ENCODE measurements around the gene SYT17.

The SYT17 gene

DNA sequence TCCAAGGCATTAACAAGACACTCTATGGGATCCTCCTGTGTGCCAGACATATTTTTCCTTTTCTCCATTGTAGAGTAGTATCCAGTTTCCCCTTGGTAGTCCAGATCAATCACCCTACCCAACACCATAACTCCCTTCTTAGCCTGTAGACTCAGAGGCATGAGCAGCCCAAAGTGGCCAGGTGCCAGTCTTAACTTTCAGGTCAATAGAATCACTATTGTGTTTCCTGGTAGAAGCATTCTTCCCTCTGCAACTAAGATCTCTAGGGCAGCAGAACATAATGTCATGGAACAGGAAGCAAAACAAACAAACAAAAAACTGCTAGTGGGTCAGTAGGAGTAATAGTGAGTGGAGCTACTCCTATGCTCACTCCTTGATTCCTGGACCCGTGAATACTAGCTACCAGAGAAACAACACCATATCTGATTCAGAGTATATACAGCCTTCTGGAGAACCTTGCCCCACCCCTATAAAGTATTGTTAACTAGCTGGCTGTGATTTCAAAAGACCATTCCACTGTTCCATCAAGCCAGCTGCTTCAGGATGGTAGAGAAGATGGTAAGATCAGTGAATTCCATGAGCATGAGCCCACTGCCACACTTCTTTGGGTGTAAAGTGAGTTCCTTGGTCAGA is 106.2 kb downstream of the SYT17 start:
- no peak overlapping the region for H3K27ac ChIP-seq (ENCODE audit: low read depth, low read length)
- H3K4me1 ChIP-seq (ENCODE audit: control insufficient read depth in 5 of 5, insufficient read depth in 5 of 5, low read length in 5 of 5): no peaks in the 10 kb centered on the region
- H3K4me3 ChIP-seq (ENCODE audit: low read depth in 1 of 5, low read length in 5 of 5): no peak overlapping the region
- no peak overlapping the region for H3K9ac ChIP-seq (ENCODE audit: low read length in 5 of 5)
- H3K36me3 ChIP-seq (ENCODE audit: control insufficient read depth in 5 of 5, insufficient read depth in 5 of 5, low read length in 5 of 5): no peaks in the 10 kb centered on the region
- H3K9me3 ChIP-seq (ENCODE audit: control insufficient read depth in 5 of 5, low read length in 5 of 5): peaks cover 0 to 5% (median 0%) of the 10 kb centered on the region in 5 donors
- H3K27me3 ChIP-seq (ENCODE audit: control insufficient read depth in 5 of 5, insufficient read depth in 4 of 5, low read length in 5 of 5): peaks cover 0 to 4% (median 0%) of the 10 kb centered on the region in 5 donors

- Histone ChIP-seq H3K4me1 (ENCODE audit: control insufficient read depth in 5 of 5, insufficient read depth in 5 of 5, low read length in 5 of 5) (no peaks in the 10 kb centered on the region), H3K9me3 (ENCODE audit: control insufficient read depth in 5 of 5, low read length in 5 of 5) (peaks cover 0 to 5% (median 0%) of the 10 kb centered on the region in 5 donors), H3K27me3 (ENCODE audit: control insufficient read depth in 5 of 5, insufficient read depth in 4 of 5, low read length in 5 of 5) (peaks cover 0 to 4% (median 0%) of the 10 kb centered on the region in 5 donors), H3K27ac (ENCODE audit: low read depth, low read length) (no peak overlapping the region), H3K4me3 (ENCODE audit: low read depth in 1 of 5, low read length in 5 of 5) (no peak overlapping the region), H3K36me3 (ENCODE audit: control insufficient read depth in 5 of 5, insufficient read depth in 5 of 5, low read length in 5 of 5) (no peaks in the 10 kb centered on the region), H3K9ac (ENCODE audit: low read length in 5 of 5) (no peak overlapping the region)
Observed at GRCh38 chr16:19278403-19278802, 110.4 kb downstream of the SYT17 start.

- Histone ChIP-seq H3K9me3 (ENCODE audit: control insufficient read depth in 5 of 5, low read length in 5 of 5) (peaks cover 0 to 5% (median 0%) of the 10 kb centered on the region in 5 donors), H3K4me1 (ENCODE audit: control insufficient read depth in 5 of 5, insufficient read depth in 5 of 5, low read length in 5 of 5) (no peaks in the 10 kb centered on the region), H3K4me3 (ENCODE audit: low read depth in 1 of 5, low read length in 5 of 5) (no peak overlapping the region), H3K27me3 (ENCODE audit: control insufficient read depth in 5 of 5, insufficient read depth in 4 of 5, low read length in 5 of 5) (peaks cover 0 to 4% (median 0%) of the 10 kb centered on the region in 5 donors), H3K36me3 (ENCODE audit: control insufficient read depth in 5 of 5, insufficient read depth in 5 of 5, low read length in 5 of 5) (no peaks in the 10 kb centered on the region), H3K27ac (ENCODE audit: low read depth, low read length) (no peak overlapping the region), H3K9ac (ENCODE audit: low read length in 5 of 5) (no peak overlapping the region)
Observed at GRCh38 chr16:19281246-19281645, 113.2 kb downstream of the SYT17 start.

- H3K36me3 ChIP-seq (ENCODE audit: control insufficient read depth in 5 of 5, insufficient read depth in 5 of 5, low read length in 5 of 5): no peaks in the 10 kb centered on the region
- peaks cover 0 to 5% (median 0%) of the 10 kb centered on the region in 5 donors for H3K9me3 ChIP-seq (ENCODE audit: control insufficient read depth in 5 of 5, low read length in 5 of 5)
- H3K9ac ChIP-seq (ENCODE audit: low read length in 5 of 5): no peak overlapping the region
- no peak overlapping the region for H3K4me3 ChIP-seq (ENCODE audit: low read depth in 1 of 5, low read length in 5 of 5)
- peaks cover 0 to 4% (median 0%) of the 10 kb centered on the region in 5 donors for H3K27me3 ChIP-seq (ENCODE audit: control insufficient read depth in 5 of 5, insufficient read depth in 4 of 5, low read length in 5 of 5)
- H3K4me1 ChIP-seq (ENCODE audit: control insufficient read depth in 5 of 5, insufficient read depth in 5 of 5, low read length in 5 of 5): no peaks in the 10 kb centered on the region
- H3K27ac ChIP-seq (ENCODE audit: low read depth, low read length): no peak overlapping the region
Observed at GRCh38 chr16:19282101-19282500, 114.1 kb downstream of the SYT17 start.

GRCh38 chr16:19283637-19284036 is 115.6 kb downstream of the SYT17 start:
- Histone ChIP-seq H3K27me3 (ENCODE audit: control insufficient read depth in 5 of 5, insufficient read depth in 4 of 5, low read length in 5 of 5) (peaks cover 0 to 8% (median 0%) of the 10 kb centered on the region in 5 donors), H3K9me3 (ENCODE audit: control insufficient read depth in 5 of 5, low read length in 5 of 5) (peaks cover 0 to 1% (median 0%) of the 10 kb centered on the region in 5 donors), H3K36me3 (ENCODE audit: control insufficient read depth in 5 of 5, insufficient read depth in 5 of 5, low read length in 5 of 5) (no peaks in the 10 kb centered on the region), H3K4me3 (ENCODE audit: low read depth in 1 of 5, low read length in 5 of 5) (no peak overlapping the region), H3K27ac (ENCODE audit: low read depth, low read length) (no peak overlapping the region), H3K9ac (ENCODE audit: low read length in 5 of 5) (no peak overlapping the region), H3K4me1 (ENCODE audit: control insufficient read depth in 5 of 5, insufficient read depth in 5 of 5, low read length in 5 of 5) (no peaks in the 10 kb centered on the region)

DNA sequence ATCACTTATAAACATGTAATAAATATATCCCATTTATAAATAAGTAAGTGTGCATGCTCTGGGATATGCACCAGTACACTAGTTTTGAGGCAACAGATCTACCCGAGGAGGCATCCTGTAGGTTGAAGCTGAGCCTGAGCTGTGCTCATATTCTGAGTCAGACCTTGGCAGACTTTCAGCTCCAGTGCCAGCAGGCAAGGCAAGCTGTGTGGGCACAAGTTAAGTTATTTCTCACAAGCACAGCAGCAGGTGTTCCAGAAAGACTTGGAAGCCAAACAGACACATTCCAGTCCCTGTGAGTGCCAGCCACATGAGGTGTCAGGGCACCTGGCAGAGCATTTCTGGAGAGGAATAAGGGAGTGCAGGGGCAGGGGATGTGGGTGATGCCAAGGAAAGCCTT is 116.2 kb downstream of the SYT17 start:
- H3K27me3 ChIP-seq (ENCODE audit: control insufficient read depth in 5 of 5, insufficient read depth in 4 of 5, low read length in 5 of 5): peaks cover 0 to 8% (median 0%) of the 10 kb centered on the region in 5 donors
- no peak overlapping the region for H3K27ac ChIP-seq (ENCODE audit: low read depth, low read length)
- H3K9me3 ChIP-seq (ENCODE audit: control insufficient read depth in 5 of 5, low read length in 5 of 5): no peaks in the 10 kb centered on the region
- H3K4me3 ChIP-seq (ENCODE audit: low read depth in 1 of 5, low read length in 5 of 5): no peak overlapping the region
- H3K4me1 ChIP-seq (ENCODE audit: control insufficient read depth in 5 of 5, insufficient read depth in 5 of 5, low read length in 5 of 5): no peaks in the 10 kb centered on the region
- H3K36me3 ChIP-seq (ENCODE audit: control insufficient read depth in 5 of 5, insufficient read depth in 5 of 5, low read length in 5 of 5): no peaks in the 10 kb centered on the region
- no peak overlapping the region for H3K9ac ChIP-seq (ENCODE audit: low read length in 5 of 5)

- Histone ChIP-seq H3K9me3 (ENCODE audit: control insufficient read depth in 5 of 5, low read length in 5 of 5) (no peaks in the 10 kb centered on the region), H3K27me3 (ENCODE audit: control insufficient read depth in 5 of 5, insufficient read depth in 4 of 5, low read length in 5 of 5) (peaks cover 0 to 10% (median 0%) of the 10 kb centered on the region in 5 donors), H3K4me3 (ENCODE audit: low read depth in 1 of 5, low read length in 5 of 5) (no peak within 1 kb of the TSS), H3K27ac (ENCODE audit: low read depth, low read length) (no peak within 1 kb of the TSS), H3K9ac (ENCODE audit: low read length in 5 of 5) (no peak within 1 kb of the TSS), H3K36me3 (ENCODE audit: control insufficient read depth in 5 of 5, insufficient read depth in 5 of 5, low read length in 5 of 5) (no peaks in the 10 kb centered on the region), H3K4me1 (ENCODE audit: control insufficient read depth in 5 of 5, insufficient read depth in 5 of 5, low read length in 5 of 5) (no peaks in the 10 kb centered on the region)
Observed at GRCh38 chr16:19285431-19285830, 117.4 kb downstream of the SYT17 start, which contains the start of gene CLEC19A. CLEC19A (plus strand) TSS chr16:19285731; CDS start chr16:19285852, 121 bp downstream.

DNA sequence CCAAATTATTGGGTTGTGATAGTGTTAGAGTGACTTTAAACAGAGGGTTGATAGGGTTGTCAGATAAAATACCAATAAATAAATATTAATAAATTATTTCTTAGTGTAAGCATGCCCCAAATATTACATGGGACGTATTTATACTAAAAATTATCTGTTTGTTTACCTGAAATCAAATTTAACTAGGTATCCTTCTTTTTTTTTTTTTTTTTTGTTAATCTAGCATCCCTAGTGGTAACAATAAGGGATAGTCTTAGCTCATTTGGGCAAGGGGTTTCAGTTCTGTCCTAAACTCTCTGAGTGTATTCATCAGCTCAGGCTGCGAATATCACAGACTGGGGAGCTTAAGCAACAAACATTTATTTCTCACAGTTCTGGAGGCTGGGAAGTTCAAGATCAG is 118.8 kb downstream of the SYT17 start:
- H3K4me3 ChIP-seq (ENCODE audit: low read depth in 1 of 5, low read length in 5 of 5): no peak overlapping the region
- no peaks in the 10 kb centered on the region for H3K9me3 ChIP-seq (ENCODE audit: control insufficient read depth in 5 of 5, low read length in 5 of 5)
- H3K27me3 ChIP-seq (ENCODE audit: control insufficient read depth in 5 of 5, insufficient read depth in 4 of 5, low read length in 5 of 5): peaks cover 0 to 10% (median 0%) of the 10 kb centered on the region in 5 donors
- H3K9ac ChIP-seq (ENCODE audit: low read length in 5 of 5): no peak overlapping the region
- H3K36me3 ChIP-seq (ENCODE audit: control insufficient read depth in 5 of 5, insufficient read depth in 5 of 5, low read length in 5 of 5): no peaks in the 10 kb centered on the region
- H3K27ac ChIP-seq (ENCODE audit: low read depth, low read length): no peak overlapping the region
- peaks cover 0 to 5% (median 3%) of the 10 kb centered on the region in 5 donors for H3K4me1 ChIP-seq (ENCODE audit: control insufficient read depth in 5 of 5, insufficient read depth in 5 of 5, low read length in 5 of 5)

DNA sequence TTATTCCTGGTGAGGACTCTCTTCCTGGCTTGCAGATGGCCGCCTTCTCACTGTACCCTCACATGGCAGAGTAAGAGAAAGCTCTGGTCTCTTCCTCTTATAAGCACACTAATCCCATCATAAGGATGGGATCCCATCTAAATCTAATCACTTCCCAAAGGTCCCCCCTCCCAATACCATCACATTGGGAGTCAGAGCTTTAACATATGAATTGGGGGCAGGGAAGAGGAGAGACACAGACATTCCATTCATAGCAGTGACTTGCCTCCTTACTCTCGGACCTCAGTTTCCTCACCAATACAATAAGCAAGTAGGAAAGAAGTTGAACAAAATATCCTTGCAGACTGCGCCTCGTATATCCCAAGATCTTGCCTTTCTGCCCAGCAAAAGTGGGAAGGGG is 119.2 kb downstream of the SYT17 start:
- no peak overlapping the region for H3K9ac ChIP-seq (ENCODE audit: low read length in 5 of 5)
- no peak overlapping the region for H3K27ac ChIP-seq (ENCODE audit: low read depth, low read length)
- H3K9me3 ChIP-seq (ENCODE audit: control insufficient read depth in 5 of 5, low read length in 5 of 5): no peaks in the 10 kb centered on the region
- no peak overlapping the region for H3K4me3 ChIP-seq (ENCODE audit: low read depth in 1 of 5, low read length in 5 of 5)
- H3K36me3 ChIP-seq (ENCODE audit: control insufficient read depth in 5 of 5, insufficient read depth in 5 of 5, low read length in 5 of 5): no peaks in the 10 kb centered on the region
- H3K27me3 ChIP-seq (ENCODE audit: control insufficient read depth in 5 of 5, insufficient read depth in 4 of 5, low read length in 5 of 5): peaks cover 0 to 10% (median 0%) of the 10 kb centered on the region in 5 donors
- peaks cover 0 to 5% (median 3%) of the 10 kb centered on the region in 5 donors for H3K4me1 ChIP-seq (ENCODE audit: control insufficient read depth in 5 of 5, insufficient read depth in 5 of 5, low read length in 5 of 5)

- Histone ChIP-seq H3K9ac (ENCODE audit: low read length in 5 of 5) (no peak overlapping the region), H3K4me3 (ENCODE audit: low read depth in 1 of 5, low read length in 5 of 5) (no peak overlapping the region), H3K27ac (ENCODE audit: low read depth, low read length) (no peak overlapping the region), H3K4me1 (ENCODE audit: control insufficient read depth in 5 of 5, insufficient read depth in 5 of 5, low read length in 5 of 5) (peaks cover 0 to 7% (median 3%) of the 10 kb centered on the region in 5 donors), H3K36me3 (ENCODE audit: control insufficient read depth in 5 of 5, insufficient read depth in 5 of 5, low read length in 5 of 5) (no peaks in the 10 kb centered on the region), H3K27me3 (ENCODE audit: control insufficient read depth in 5 of 5, insufficient read depth in 4 of 5, low read length in 5 of 5) (peaks cover 0 to 10% (median 2%) of the 10 kb centered on the region in 5 donors), H3K9me3 (ENCODE audit: control insufficient read depth in 5 of 5, low read length in 5 of 5) (no peaks in the 10 kb centered on the region)
Observed at GRCh38 chr16:19288872-19289799, 121.1 kb downstream of the SYT17 start.

Measured in subcutaneous abdominal adipose tissue (tissue), 5 donors.